SKM-1 treated with dmso at 0.1 percent for 144 hours (cell line): ENCODE measurements around the gene FAM174B.
A peak's percentile ranks its signal among the peaks of the same experiment; 100 is the strongest.

Experiments
- DNase-seq: peaks from one replicate; lab custom pipeline; 2025; ENCODE audit not compliant: unreplicated experiment; lab: John Stamatoyannopoulos, UW

Gene FAM174B

DNA sequence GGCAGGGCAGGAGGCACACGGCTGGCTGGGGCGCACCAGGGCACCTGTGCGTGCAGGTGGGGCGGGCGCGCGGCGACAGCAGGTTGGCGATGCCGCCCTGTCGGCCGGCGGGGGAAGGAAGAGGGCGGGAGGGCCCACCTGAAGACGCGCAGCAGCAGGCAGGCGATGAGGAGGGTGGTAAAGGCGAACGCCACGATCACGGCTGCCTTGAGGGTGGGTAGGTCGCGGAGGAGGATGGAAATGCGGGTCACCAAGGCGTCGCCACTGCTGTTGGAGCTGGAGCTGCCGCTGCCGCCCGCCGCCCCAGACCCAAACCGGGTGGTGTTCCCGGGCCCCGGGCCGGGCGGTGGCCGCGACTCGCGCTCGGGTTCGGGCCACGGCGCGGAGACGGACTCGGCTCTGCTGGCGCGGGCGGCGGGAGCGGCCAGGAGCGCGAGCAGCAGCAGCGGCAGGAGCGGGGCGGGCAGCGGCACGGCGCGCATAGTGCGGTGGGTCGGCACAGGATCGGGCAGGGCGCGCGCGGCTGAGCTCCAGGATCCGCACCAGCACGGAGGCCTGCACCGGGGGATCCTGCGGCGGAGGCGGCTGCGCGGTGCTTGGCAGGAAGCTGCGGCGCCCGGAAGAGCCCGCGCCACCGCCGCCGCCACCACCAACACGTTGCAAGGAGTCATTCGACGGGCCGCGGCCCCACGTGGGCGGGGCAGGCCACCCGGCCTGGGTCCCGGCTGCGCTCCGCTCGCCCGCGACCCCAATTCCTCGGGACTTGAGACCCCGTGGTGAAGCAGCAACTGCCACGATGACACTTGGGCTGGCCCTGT is at the start of gene FAM174B:
TSS of gene FAM174B (minus strand) at position 598 of the 818 bp plus-strand sequence.
- DNase-seq: peak; percentile 31

- DNase-seq: no peak
These were observed 40.5 kb upstream of the FAM174B start for GRCh38 chr15:92696096-92696495.

DNA sequence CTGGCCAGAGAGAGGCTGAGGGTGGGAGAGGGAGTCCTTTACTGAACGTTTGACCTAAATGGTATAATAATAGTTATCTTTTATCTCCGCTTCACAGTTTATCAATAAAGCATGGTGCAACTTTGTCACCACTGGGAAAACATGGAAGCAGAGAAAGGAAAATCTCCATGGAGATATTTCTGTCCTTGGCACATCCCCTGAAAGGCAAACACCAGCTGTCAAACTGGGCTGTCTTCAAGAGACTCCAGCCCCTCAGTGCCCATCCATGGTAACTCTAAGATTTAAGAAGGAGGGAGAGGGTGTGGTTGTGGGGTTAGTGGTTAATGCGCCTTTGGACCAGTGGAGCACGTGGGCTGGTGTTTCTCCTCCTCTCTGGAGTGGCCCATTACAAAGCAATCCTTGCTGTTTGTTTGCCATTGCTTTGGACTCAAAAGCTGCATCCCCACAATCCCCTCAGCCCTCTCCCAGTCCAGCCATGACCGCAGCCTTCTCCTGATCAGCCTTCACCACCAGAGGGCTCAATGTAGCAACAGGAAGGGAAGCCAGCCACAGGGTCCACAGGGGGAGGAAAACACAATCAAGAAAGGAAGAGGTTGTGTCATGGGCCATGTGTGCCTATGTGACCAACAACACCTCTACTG is 38.2 kb upstream of the FAM174B start:
- peak; percentile 4 for DNase-seq

- no peak for DNase-seq
These were observed 34.8 kb upstream of the FAM174B start for GRCh38 chr15:92690395-92690794.

GRCh38 chr15:92687746-92688145 is 32.2 kb upstream of the FAM174B start:
- DNase-seq: peak; percentile 35

GRCh38 chr15:92687195-92687602 is 31.6 kb upstream of the FAM174B start:
- DNase-seq: no peak

DNA sequence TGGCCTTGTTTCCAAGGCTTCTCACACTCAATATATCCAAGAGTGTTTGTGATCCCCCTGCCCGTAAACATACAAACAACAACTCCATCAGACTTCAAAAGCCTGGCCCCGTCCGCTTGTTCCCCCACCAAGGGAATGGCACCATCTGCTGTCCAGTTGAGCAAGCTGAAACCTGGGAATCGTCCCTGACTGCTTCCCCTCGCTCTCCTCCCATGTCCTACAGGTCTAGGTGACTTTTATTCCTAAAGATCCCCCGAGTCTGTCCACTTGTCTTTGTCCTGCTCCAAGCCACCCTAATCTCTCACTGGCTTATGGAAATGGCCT is 27.9 kb upstream of the FAM174B start:
- no peak for DNase-seq

- DNase-seq: no peak
These were observed 27.4 kb upstream of the FAM174B start for GRCh38 chr15:92682741-92683510.

- DNase-seq: peak; percentile 14
These were observed 25.6 kb upstream of the FAM174B start for GRCh38 chr15:92681141-92681631.

DNA sequence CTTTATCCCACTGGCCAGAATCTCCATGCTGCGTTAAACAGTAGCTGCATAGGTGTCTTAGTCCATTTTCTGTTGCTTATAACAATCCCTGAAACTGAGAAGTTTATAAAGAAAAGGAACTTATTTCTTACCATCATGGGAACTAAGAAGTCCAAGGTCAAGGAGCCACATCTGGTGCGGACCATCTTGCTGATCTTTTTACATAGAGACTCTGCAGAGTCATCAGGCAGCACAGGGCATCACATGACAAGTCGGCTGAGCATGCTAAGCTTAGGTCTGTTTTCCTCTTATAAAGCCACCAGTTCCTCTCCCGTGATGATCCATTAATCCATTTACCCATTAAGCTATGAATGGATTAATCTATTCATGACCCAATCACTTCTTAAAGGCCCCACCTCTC is 22.4 kb upstream of the FAM174B start:
- DNase-seq: no peak

GRCh38 chr15:92676561-92676960 is 21.0 kb upstream of the FAM174B start:
- DNase-seq: no peak

- no peak for DNase-seq
These were observed 19.9 kb upstream of the FAM174B start for GRCh38 chr15:92675485-92675884.

- DNase-seq: no peak
These were observed 18.8 kb upstream of the FAM174B start for GRCh38 chr15:92674347-92674746.

GRCh38 chr15:92672102-92672501 is 16.5 kb upstream of the FAM174B start:
- DNase-seq: no peak

DNA sequence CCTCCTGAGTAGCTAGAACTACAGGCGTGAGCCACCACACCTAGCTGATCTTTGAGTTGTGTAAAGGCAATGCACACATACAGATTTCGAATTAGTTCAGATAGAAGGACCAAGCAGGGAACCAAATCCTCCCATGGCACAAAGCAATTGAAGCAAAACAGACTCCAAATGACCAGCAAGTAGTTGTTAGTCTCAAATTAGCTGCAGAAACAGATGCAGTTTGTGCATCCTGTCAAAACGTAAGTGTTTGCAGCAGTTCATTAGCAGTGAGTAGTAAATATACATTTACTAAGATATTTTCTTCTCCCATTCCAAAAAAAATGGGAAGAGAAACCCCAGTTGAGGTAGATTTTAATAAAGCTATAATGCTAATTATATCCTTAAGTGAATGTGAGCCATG is 15.8 kb upstream of the FAM174B start:
- DNase-seq: no peak

DNA sequence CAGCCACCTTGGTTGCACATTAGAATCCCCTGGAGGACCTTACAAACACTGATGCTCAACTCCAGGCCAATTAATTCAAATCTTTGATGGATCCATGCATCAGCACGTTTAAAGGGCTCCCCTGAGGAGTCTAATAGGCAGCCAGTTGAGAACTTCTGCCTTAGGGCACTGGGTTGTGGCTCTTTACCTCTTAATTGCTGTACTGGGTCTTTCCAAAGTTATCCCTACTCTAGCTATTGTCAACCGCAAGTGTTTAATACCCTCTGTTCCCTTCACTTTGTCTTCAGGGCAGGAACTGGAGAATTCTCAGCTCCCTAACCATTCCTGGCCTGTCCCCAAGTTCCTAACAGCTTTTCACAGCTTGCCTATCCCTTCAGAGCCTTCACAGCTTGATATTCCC is 15.0 kb upstream of the FAM174B start:
- DNase-seq: no peak

GRCh38 chr15:92669432-92669831 is 13.9 kb upstream of the FAM174B start:
- DNase-seq: no peak

- DNase-seq: no peak
These were observed 13.0 kb upstream of the FAM174B start for GRCh38 chr15:92668620-92669019.

GRCh38 chr15:92667970-92668485 is 12.5 kb upstream of the FAM174B start:
- no peak for DNase-seq

DNA sequence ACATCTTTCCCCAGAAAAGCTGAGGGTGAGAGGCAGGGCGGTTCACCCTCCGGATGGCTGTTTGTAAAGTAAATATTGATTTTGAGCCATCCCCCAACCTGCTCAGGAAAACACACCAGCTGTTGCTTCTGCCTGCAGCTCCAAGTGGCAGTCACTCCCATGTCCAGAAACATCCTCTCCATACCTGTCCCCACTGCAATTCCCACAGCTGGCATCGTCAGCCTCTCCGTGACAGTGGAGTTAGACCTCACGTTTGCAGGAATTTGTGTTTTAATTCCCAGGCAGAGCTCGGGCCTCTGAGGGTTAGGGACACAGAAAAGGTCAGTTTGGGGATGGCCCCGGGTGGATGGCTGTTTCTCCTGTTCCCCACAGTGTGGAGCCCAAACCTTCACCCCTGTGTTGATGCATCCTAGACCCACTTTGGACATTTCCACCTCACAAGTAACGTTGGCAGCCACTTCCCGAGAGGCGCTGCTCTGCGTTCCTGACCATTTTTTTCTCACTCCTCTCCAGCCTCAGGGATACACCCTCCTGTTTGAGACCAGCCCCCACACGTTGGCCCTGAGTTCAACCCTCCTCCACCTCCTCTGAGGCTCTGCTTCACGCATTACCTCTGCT is 11.8 kb upstream of the FAM174B start:
- no peak for DNase-seq

DNA sequence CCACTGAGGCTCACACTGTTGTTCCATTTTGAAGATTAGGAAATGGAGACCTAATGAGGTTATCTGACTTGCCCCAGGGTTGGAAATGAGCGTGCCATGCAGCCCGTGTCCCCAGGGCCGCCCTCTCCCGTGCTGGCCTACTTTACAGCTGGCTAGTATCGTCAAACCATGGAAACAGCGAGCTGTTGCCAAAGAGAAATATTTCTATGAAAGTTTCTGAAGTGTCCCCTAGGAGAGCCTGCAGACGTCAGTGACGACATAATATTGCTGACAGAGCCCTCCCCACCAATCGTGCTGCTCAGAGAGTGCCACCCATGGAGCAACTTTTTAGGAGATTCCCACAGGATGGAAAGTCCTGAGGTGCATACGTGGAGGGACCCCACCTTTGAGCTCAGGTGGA is 11.2 kb upstream of the FAM174B start:
- DNase-seq: no peak
